Ovary (tissue), 3 donors: ENCODE measurements around the gene HK1.

ENCODE experiments used
- CTCF ChIP-seq, 3 donors: fragments of 450-650 bp in 2 of 3; fragments of 200-600 bp in 1 of 3; IDR thresholded peaks; one replicate each; pipeline versions ENCODE4 v1.5.1 to v1.8.0; 2016 to 2022; ENCODE audit warnings: antibody characterized with exemption in 3 of 3, mild to moderate bottlenecking in 1 of 3
- EP300 ChIP-seq: sonication (generic); formaldehyde crosslinking; IDR thresholded peaks from one replicate; pipeline ENCODE4 v1.6.1; 2017; ENCODE audit warnings: antibody characterized with exemption
- POLR2A ChIP-seq: fragments of 450-650 bp; IDR thresholded peaks from one replicate; pipeline ENCODE4 v1.6.1; 2017; ENCODE audit warnings: antibody characterized with exemption, mild to moderate bottlenecking, moderate library complexity
- donor health status: DM: no; HTN: no; CAD: no.

- TF ChIP-seq CTCF (IDR thresholded peaks at IDR 0.05): no peak
- no peak for TF ChIP-seq POLR2A
- no peak for TF ChIP-seq EP300
Measured at GRCh38 chr10:69278446-69278963, at the start of gene HK1.
